ENCODE data around the gene SLC25A27.
"Not testable (repeated sequence)": the region's sequence is repeated elsewhere in the genome, so short reads cannot be mapped to it uniquely, and the experiment has no call there.

Gene SLC25A27

DNA sequence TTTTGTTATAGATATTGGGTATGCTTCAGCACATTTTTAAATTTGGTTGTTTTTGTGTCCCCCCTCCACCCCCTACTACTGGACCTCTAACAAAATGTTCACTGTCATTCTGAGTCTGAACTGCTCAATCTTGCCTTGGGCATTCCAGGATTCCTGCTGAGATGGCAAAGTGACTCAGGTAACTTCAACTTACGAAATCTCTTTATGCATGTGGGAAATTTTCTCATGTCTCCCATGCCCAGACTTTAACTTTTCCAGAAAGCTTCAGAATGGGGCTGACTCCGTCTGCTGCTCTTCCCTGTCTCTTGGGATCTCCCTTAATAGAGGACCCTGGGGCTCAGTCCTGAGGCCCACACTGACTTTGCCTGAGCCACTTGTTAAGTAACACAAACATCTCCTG, 14.1 kb upstream of the SLC25A27 start:
- Histone ChIP-seq H2BK12ac (ENCODE audit: low read length) (no peak overlapping the region), H2AK5ac (ENCODE audit: low read depth, low read length) (no peak overlapping the region), H3K4me1 (ENCODE audit: control insufficient read depth in 2 of 2, insufficient read depth in 1 of 2, low read depth in 1 of 2, low read length in 2 of 2) (peaks cover 0 to 2% of the 10 kb centered on the region in 2 donors), H3K4ac (ENCODE audit: low read length) (no peak overlapping the region), H3K27ac (replicated peaks; ENCODE audit: low read length) (no peak overlapping the region), H2BK5ac (ENCODE audit: low read length) (no peak overlapping the region), H2BK120ac (ENCODE audit: low read depth, low read length) (no peak overlapping the region), H3K18ac (ENCODE audit: low read length) (no peak overlapping the region), H2BK15ac (ENCODE audit: low read length) (no peak overlapping the region), H3K79me1 (ENCODE audit: low read depth, low read length) (no peaks in the 10 kb centered on the region), H4K8ac (ENCODE audit: low read depth, low read length) (no peak overlapping the region), H3K9me3 (replicated peaks in 1 of 2; ENCODE audit: control insufficient read depth in 2 of 2, insufficient read depth in 1 of 2, low read depth in 1 of 2, low read length in 2 of 2) (no peaks in the 10 kb centered on the region), H2AFZ (ENCODE audit: low read length) (no peak overlapping the region), H3K27me3 (ENCODE audit: control insufficient read depth in 3 of 3, insufficient read depth in 3 of 3, low read depth in 1 of 3, low read length in 3 of 3) (no peaks in the 10 kb centered on the region), H4K91ac (ENCODE audit: low read depth, low read length, poor library complexity) (no peak overlapping the region), H3K14ac (ENCODE audit: low read length) (no peak overlapping the region), H3K4me3 (ENCODE audit: low read length in 2 of 2) (no peak overlapping the region), H3K23ac (ENCODE audit: low read depth, low read length, poor library complexity) (no peak overlapping the region), H3K36me3 (replicated peaks in 1 of 2; ENCODE audit: control insufficient read depth in 2 of 2, insufficient read depth in 2 of 2, low read length in 2 of 2) (no peaks in the 10 kb centered on the region), H3K4me2 (ENCODE audit: insufficient read depth, low read length, poor library complexity, severe bottlenecking) (no peak overlapping the region), H3K9ac (ENCODE audit: low read depth, low read length, poor library complexity) (no peak overlapping the region)
- WGBS, 2 donors (ENCODE audit: extremely low coverage in 2 of 2, insufficient read length in 2 of 2, insufficient replicate concordance in 1 of 2) = no CpG with 5 or more reads among the region's 2 CpGs
- DNase-seq (ENCODE audit: low spot score) = no peak

DNA sequence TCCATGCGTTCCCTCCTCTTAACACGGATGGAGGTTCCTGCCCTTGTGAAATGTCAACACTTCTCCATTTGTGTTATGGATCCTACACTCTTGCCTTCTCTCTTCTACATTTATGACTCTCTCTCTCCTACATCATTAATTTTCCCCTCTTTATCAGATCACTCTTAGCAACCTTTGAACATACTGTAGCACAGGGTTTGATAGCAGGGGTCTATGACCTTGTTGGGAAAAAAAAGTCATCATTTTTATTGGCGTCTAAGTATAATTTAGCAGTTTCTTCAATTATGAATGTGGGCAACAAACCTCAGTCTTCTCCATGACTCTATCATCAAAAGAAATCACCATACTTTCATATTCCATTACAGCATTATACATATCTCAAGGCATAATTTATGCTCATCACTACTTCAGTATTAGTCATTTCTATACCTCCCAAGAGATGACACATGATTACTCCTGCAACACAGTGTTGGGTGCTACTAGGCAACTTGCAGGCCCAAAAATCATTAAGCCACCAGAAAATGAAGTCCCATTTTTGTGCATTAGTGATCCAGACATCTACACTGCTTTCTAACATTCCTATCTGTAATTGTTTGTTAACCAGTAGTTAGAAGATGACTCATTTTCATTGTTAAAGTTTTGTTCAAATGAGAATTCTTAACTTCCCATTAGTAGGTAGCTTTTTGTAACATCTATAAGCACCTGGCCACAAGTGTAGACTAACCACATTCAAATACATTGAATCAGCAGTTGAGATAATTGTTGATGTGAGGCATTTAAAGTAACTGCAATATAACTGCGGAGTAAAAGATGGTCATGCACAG, 9.6 kb upstream of the SLC25A27 start:
- H3K36me3 ChIP-seq (replicated peaks in 1 of 2; ENCODE audit: control insufficient read depth in 2 of 2, insufficient read depth in 2 of 2, low read length in 2 of 2) = no peaks in the 10 kb centered on the region
- H3K4me1 ChIP-seq (ENCODE audit: control insufficient read depth in 2 of 2, insufficient read depth in 1 of 2, low read depth in 1 of 2, low read length in 2 of 2) = peaks cover 0 to 2% of the 10 kb centered on the region in 2 donors
- H3K4ac ChIP-seq (ENCODE audit: low read length) = no peak overlapping the region
- no peak overlapping the region for H2AK5ac ChIP-seq (ENCODE audit: low read depth, low read length)
- WGBS, 2 donors (ENCODE audit: extremely low coverage in 2 of 2, insufficient read length in 2 of 2, insufficient replicate concordance in 1 of 2) = no CpG with 5 or more reads among the region's 4 CpGs
- no peaks in the 10 kb centered on the region for H3K27me3 ChIP-seq (ENCODE audit: control insufficient read depth in 3 of 3, insufficient read depth in 3 of 3, low read depth in 1 of 3, low read length in 3 of 3)
- no peak overlapping the region for H3K27ac ChIP-seq (replicated peaks; ENCODE audit: low read length)
- H2BK12ac ChIP-seq (ENCODE audit: low read length) = no peak overlapping the region
- no peak overlapping the region for H3K18ac ChIP-seq (ENCODE audit: low read length)
- H3K9me3 ChIP-seq (replicated peaks in 1 of 2; ENCODE audit: control insufficient read depth in 2 of 2, insufficient read depth in 1 of 2, low read depth in 1 of 2, low read length in 2 of 2) = no peaks in the 10 kb centered on the region
- H3K14ac ChIP-seq (ENCODE audit: low read length) = no peak overlapping the region
- H3K23ac ChIP-seq (ENCODE audit: low read depth, low read length, poor library complexity) = no peak overlapping the region
- no peak overlapping the region for H2BK5ac ChIP-seq (ENCODE audit: low read length)
- H3K79me1 ChIP-seq (ENCODE audit: low read depth, low read length) = no peaks in the 10 kb centered on the region
- H2BK120ac ChIP-seq (ENCODE audit: low read depth, low read length) = no peak overlapping the region
- DNase-seq (ENCODE audit: low spot score) = no peak
- no peak overlapping the region for H3K9ac ChIP-seq (ENCODE audit: low read depth, low read length, poor library complexity)
- H4K8ac ChIP-seq (ENCODE audit: low read depth, low read length) = no peak overlapping the region
- no peak overlapping the region for H2AFZ ChIP-seq (ENCODE audit: low read length)
- no peak overlapping the region for H3K4me3 ChIP-seq (ENCODE audit: low read length in 2 of 2)
- H4K91ac ChIP-seq (ENCODE audit: low read depth, low read length, poor library complexity) = no peak overlapping the region
- H3K4me2 ChIP-seq (ENCODE audit: insufficient read depth, low read length, poor library complexity, severe bottlenecking) = no peak overlapping the region
- no peak overlapping the region for H2BK15ac ChIP-seq (ENCODE audit: low read length)

DNA sequence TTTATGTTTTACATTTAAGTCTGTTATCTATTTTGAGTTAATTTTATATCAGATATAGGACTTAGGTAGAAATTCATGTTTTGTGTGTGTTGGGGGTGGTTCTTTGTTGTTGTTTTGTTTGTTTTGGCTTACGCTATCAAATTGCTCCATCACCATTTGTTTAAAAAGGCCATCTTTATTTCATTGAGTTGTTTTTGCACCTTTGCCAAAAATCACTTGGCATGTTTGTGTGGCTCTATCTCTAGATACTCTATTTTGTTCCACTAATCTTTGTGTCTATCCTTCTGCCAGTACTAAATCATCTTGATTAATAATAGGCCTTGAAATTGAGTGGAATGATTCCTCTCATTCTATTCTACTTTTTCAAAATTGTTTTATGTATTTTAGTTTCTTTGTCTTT, 7.5 kb upstream of the SLC25A27 start:
- Histone ChIP-seq H3K4me1 (ENCODE audit: control insufficient read depth in 2 of 2, insufficient read depth in 1 of 2, low read depth in 1 of 2, low read length in 2 of 2) (no peaks in the 10 kb centered on the region), H2BK12ac (ENCODE audit: low read length) (no peak overlapping the region), H4K91ac (ENCODE audit: low read depth, low read length, poor library complexity) (no peak overlapping the region), H2BK120ac (ENCODE audit: low read depth, low read length) (no peak overlapping the region), H2AK5ac (ENCODE audit: low read depth, low read length) (no peak overlapping the region), H3K9me3 (replicated peaks in 1 of 2; ENCODE audit: control insufficient read depth in 2 of 2, insufficient read depth in 1 of 2, low read depth in 1 of 2, low read length in 2 of 2) (no peaks in the 10 kb centered on the region), H3K23ac (ENCODE audit: low read depth, low read length, poor library complexity) (no peak overlapping the region), H3K14ac (ENCODE audit: low read length) (no peak overlapping the region), H3K9ac (ENCODE audit: low read depth, low read length, poor library complexity) (no peak overlapping the region), H2BK15ac (ENCODE audit: low read length) (no peak overlapping the region), H3K4me3 (ENCODE audit: low read length in 2 of 2) (no peak overlapping the region), H2AFZ (ENCODE audit: low read length) (no peak overlapping the region), H3K27me3 (ENCODE audit: control insufficient read depth in 3 of 3, insufficient read depth in 3 of 3, low read depth in 1 of 3, low read length in 3 of 3) (no peaks in the 10 kb centered on the region), H3K27ac (replicated peaks; ENCODE audit: low read length) (no peak overlapping the region), H3K36me3 (replicated peaks in 1 of 2; ENCODE audit: control insufficient read depth in 2 of 2, insufficient read depth in 2 of 2, low read length in 2 of 2) (no peaks in the 10 kb centered on the region), H3K18ac (ENCODE audit: low read length) (no peak overlapping the region), H3K4ac (ENCODE audit: low read length) (no peak overlapping the region), H4K8ac (ENCODE audit: low read depth, low read length) (no peak overlapping the region), H3K79me1 (ENCODE audit: low read depth, low read length) (no peaks in the 10 kb centered on the region), H2BK5ac (ENCODE audit: low read length) (no peak overlapping the region), H3K4me2 (ENCODE audit: insufficient read depth, low read length, poor library complexity, severe bottlenecking) (no peak overlapping the region)
- no peak for DNase-seq (ENCODE audit: low spot score)
- no CpG with 5 or more reads among the region's 1 CpG for WGBS, 2 donors (ENCODE audit: extremely low coverage in 2 of 2, insufficient read length in 2 of 2, insufficient replicate concordance in 1 of 2)

DNA sequence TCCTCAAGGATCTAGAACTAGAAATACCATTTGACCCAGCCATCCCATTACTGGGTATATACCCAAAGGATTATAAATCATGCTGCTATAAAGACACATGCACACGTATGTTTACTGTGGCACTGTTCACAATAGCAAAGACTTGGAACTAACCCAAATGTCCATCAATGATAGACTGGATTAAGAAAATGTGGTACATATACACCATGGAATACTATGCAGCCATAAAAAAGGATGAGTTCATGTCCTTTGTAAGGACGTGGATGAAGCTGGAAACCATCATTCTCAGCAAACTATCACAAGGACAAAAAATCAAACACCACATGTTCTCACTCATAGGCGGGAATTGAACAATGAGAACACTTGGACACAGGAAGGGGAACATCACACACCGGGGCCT, 4.7 kb upstream of the SLC25A27 start:
- not testable (repeated sequence) for H2AFZ ChIP-seq (ENCODE audit: low read length); H3K18ac ChIP-seq (ENCODE audit: low read length); H3K79me1 ChIP-seq (ENCODE audit: low read depth, low read length); H2BK15ac ChIP-seq (ENCODE audit: low read length); H3K4me2 ChIP-seq (ENCODE audit: insufficient read depth, low read length, poor library complexity, severe bottlenecking); H3K27ac ChIP-seq (replicated peaks; ENCODE audit: low read length); H3K4me3 ChIP-seq (ENCODE audit: low read length in 2 of 2); H4K8ac ChIP-seq (ENCODE audit: low read depth, low read length); H3K4ac ChIP-seq (ENCODE audit: low read length); H4K91ac ChIP-seq (ENCODE audit: low read depth, low read length, poor library complexity); H2BK12ac ChIP-seq (ENCODE audit: low read length); H3K36me3 ChIP-seq (replicated peaks in 1 of 2; ENCODE audit: control insufficient read depth in 2 of 2, insufficient read depth in 2 of 2, low read length in 2 of 2); DNase-seq (ENCODE audit: low spot score); H2BK5ac ChIP-seq (ENCODE audit: low read length); H3K9me3 ChIP-seq (replicated peaks in 1 of 2; ENCODE audit: control insufficient read depth in 2 of 2, insufficient read depth in 1 of 2, low read depth in 1 of 2, low read length in 2 of 2); H3K23ac ChIP-seq (ENCODE audit: low read depth, low read length, poor library complexity); H3K4me1 ChIP-seq (ENCODE audit: control insufficient read depth in 2 of 2, insufficient read depth in 1 of 2, low read depth in 1 of 2, low read length in 2 of 2); H2AK5ac ChIP-seq (ENCODE audit: low read depth, low read length); H3K9ac ChIP-seq (ENCODE audit: low read depth, low read length, poor library complexity); H2BK120ac ChIP-seq (ENCODE audit: low read depth, low read length); H3K14ac ChIP-seq (ENCODE audit: low read length)
- WGBS, 2 donors (ENCODE audit: extremely low coverage in 2 of 2, insufficient read length in 2 of 2, insufficient replicate concordance in 1 of 2) = no CpG with 5 or more reads among the region's 4 CpGs
- H3K27me3 ChIP-seq (ENCODE audit: control insufficient read depth in 3 of 3, insufficient read depth in 3 of 3, low read depth in 1 of 3, low read length in 3 of 3) = peaks cover 0 to 20% (median 0%) of the 10 kb centered on the region in 3 experiments

Measured in neuronal stem cell (in vitro differentiated cells).